CD4-positive, alpha-beta T cell (primary cell): ENCODE results near the gene CYTH4. TPM values are rescaled to one million over a fixed set of nuclear protein-coding genes. Genes with fewer than 3 reads are reported as not detected.
"Not testable (repeated sequence)": the region's sequence is repeated elsewhere in the genome, so short reads cannot be mapped to it uniquely, and the experiment has no call there.

ENCODE experiments used
- ATAC-seq: fragments of 200-7000 bp; cut with Tn5 transposase; one replicate; pipeline ENCODE4 v1.10.0; 2022; ENCODE audit warnings: mild to moderate bottlenecking; ENCODE audit not compliant: poor library complexity
- CTCF ChIA-PET: fragments of 350-600 bp; sonication (Branson Sonifier 250); formaldehyde crosslinking; loops from one replicate; lab custom pipeline; 2021; ENCODE audit warnings: antibody characterized with exemption, inconsistent platforms; lab: Charles Lee
- POLR2A ChIA-PET: fragments of 350-600 bp; sonication (Branson Sonifier 250); formaldehyde crosslinking; loops from one replicate; lab custom pipeline; 2021; ENCODE audit warnings: antibody characterized with exemption, inconsistent platforms; lab: Charles Lee
- DNase-seq, 14 experiments: peaks; one replicate each; pipeline ENCODE4 v3.0.0-alpha.2; 2013 to 2020; ENCODE audit warnings: mixed read lengths in 2 of 14
- H3K27ac ChIP-seq, 2 donors: one replicate each; pipeline versions ENCODE4 v1.5.1 to v1.7.0; 2013; ENCODE audit warnings: low read length in 2 of 2, low read depth in 1 of 2, mild to moderate bottlenecking in 1 of 2
- H3K27me3 ChIP-seq, 2 experiments: 1 replicate in 1 of 2; 2 replicates in 1 of 2; pipeline versions ENCODE4 v1.6.1 to v1.7.0; 2013; ENCODE audit warnings: low read length in 2 of 2, control low read depth in 1 of 2, mild to moderate bottlenecking in 1 of 2, moderate library complexity in 1 of 2; ENCODE audit not compliant: insufficient read depth in 2 of 2, control insufficient read depth in 1 of 2
- H3K36me3 ChIP-seq: one replicate; pipeline ENCODE4 v1.6.1; 2013; ENCODE audit warnings: low read length, control low read depth; ENCODE audit not compliant: insufficient read depth
- H3K4me1 ChIP-seq: one replicate; pipeline ENCODE4 v1.6.1; 2013; ENCODE audit warnings: low read length, control low read depth; ENCODE audit not compliant: insufficient read depth
- H3K4me3 ChIP-seq: one replicate; pipeline ENCODE4 v1.5.1; 2013; ENCODE audit warnings: mild to moderate bottlenecking, low read length, moderate library complexity
- H3K9me3 ChIP-seq, 2 experiments: 1 replicate in 1 of 2; 2 replicates in 1 of 2; pipeline versions ENCODE4 v1.6.1 to v1.7.0; 2013; ENCODE audit warnings: low read length in 2 of 2, mild to moderate bottlenecking in 2 of 2, control low read depth in 1 of 2, moderate library complexity in 1 of 2; ENCODE audit not compliant: control insufficient read depth in 1 of 2, insufficient read depth in 1 of 2
- H3K27ac Mint-ChIP-seq: one replicate; pipeline ENCODE4 v1.8.0; 2020; ENCODE audit warnings: mixed read lengths
- H3K27me3 Mint-ChIP-seq: one replicate; pipeline ENCODE4 v1.8.0; 2021; ENCODE audit warnings: mixed read lengths
- H3K36me3 Mint-ChIP-seq: one replicate; pipeline ENCODE4 v1.8.0; 2021; ENCODE audit warnings: low read depth, mixed read lengths
- H3K4me1 Mint-ChIP-seq: one replicate; pipeline ENCODE4 v1.8.0; 2021; ENCODE audit warnings: low read depth, mixed read lengths
- H3K4me3 Mint-ChIP-seq: one replicate; pipeline ENCODE4 v1.8.0; 2020; ENCODE audit warnings: mild to moderate bottlenecking, mixed read lengths
- H3K9me3 Mint-ChIP-seq: one replicate; pipeline ENCODE4 v1.8.0; 2020; ENCODE audit warnings: mixed read lengths
- CTCF ChIP-seq: fragments of 200-600 bp; IDR thresholded peaks from one replicate; pipeline ENCODE4 v1.8.0; 2022; ENCODE audit warnings: antibody characterized with exemption, mild to moderate bottlenecking
- intact Hi-C, 2 experiments: fragments of 100-400 bp; cut with DNase I in 1 of 2; cut with micrococcal nuclease in 1 of 2; formaldehyde crosslinking; loops; one replicate each; pipeline versions ENCODE4 v1.15.1 to v1.9.0; 2023 to 2025; cut with DNase I, micrococcal nuclease
- total RNA-seq, 174 experiments: library from RNA in 2 of 174; stranded (reverse) in 2 of 174; gene quantifications; one replicate each; pipeline ENCODE4 v1.2.3 and lab custom pipeline; 2021 to 2026

The CYTH4 gene
- total RNA-seq, 2 experiments from 2014 or later: 134 to 138 TPM

- intact Hi-C loops: no loop called here
Measured at GRCh38 chr22:37248251-37248650, 34.1 kb upstream of the CYTH4 start.

GRCh38 chr22:37249986-37250385 is 32.3 kb upstream of the CYTH4 start:
- no peaks in the 10 kb centered on the region for H3K27me3 ChIP-seq
- TF ChIP-seq CTCF: no peak
- H3K4me1 ChIP-seq: peaks cover 9% of the 10 kb centered on the region
- no peaks in the 10 kb centered on the region for H3K9me3 ChIP-seq
- H3K27me3 Mint-ChIP-seq: no peaks in the 10 kb centered on the region
- ATAC-seq (no peak), DNase-seq (peak in 2 of 14 experiments; percentile 4 to 32)
- H3K4me3 Mint-ChIP-seq: no peak overlapping the region
- CTCF ChIA-PET: interaction anchor here (1.4 kb wide), 1 partner anchor 9 kb away, joined by 3 read pairs; no protein-coding TSS in a partner anchor
- no peaks in the 10 kb centered on the region for H3K9me3 Mint-ChIP-seq
- H3K4me3 ChIP-seq: no peak overlapping the region
- H3K36me3 ChIP-seq: no peaks in the 10 kb centered on the region
- intact Hi-C loops: no loop called here
- H3K36me3 Mint-ChIP-seq: no peaks in the 10 kb centered on the region
- no peak overlapping the region for H3K27ac ChIP-seq
- H3K27ac Mint-ChIP-seq: no peak overlapping the region
- POLR2A ChIA-PET: interaction anchor here (1.1 kb wide), 1 partner anchor 10 kb away, joined by 4 read pairs; no protein-coding TSS in a partner anchor
- peaks cover 9% of the 10 kb centered on the region for H3K4me1 Mint-ChIP-seq

More at GRCh38 chr22:37248251-37248650, 34.1 kb upstream of the CYTH4 start:
- CTCF ChIA-PET: no interaction called here
- H3K4me1 ChIP-seq: peaks cover 22% of the 10 kb centered on the region
- no peak overlapping the region for H3K4me3 ChIP-seq
- Mint-ChIP-seq H3K27me3 (no peaks in the 10 kb centered on the region), H3K4me3 (no peak overlapping the region), H3K9me3 (no peaks in the 10 kb centered on the region), H3K27ac (peak overlapping the region; percentile 42), H3K36me3 (peaks cover 12% of the 10 kb centered on the region), H3K4me1 (peaks cover 23% of the 10 kb centered on the region)
- no peak for TF ChIP-seq CTCF
- H3K9me3 ChIP-seq: no peaks in the 10 kb centered on the region
- ATAC-seq (no peak), DNase-seq (peak in 1 of 14 experiments; percentile 11)
- H3K36me3 ChIP-seq: no peaks in the 10 kb centered on the region
- POLR2A ChIA-PET: interaction anchor here (1.3 kb wide), 1 partner anchor 30 kb away, joined by 3 read pairs; no protein-coding TSS in a partner anchor
- H3K27ac ChIP-seq: no peak overlapping the region
- no peaks in the 10 kb centered on the region for H3K27me3 ChIP-seq

- ATAC-seq, H3K27me3 ChIP-seq, H3K9me3 ChIP-seq, H3K27ac ChIP-seq, H3K36me3 ChIP-seq, H3K27ac Mint-ChIP-seq, H3K4me1 ChIP-seq, DNase-seq, H3K9me3 Mint-ChIP-seq, intact Hi-C loops, H3K4me3 ChIP-seq, H3K4me3 Mint-ChIP-seq, H3K4me1 Mint-ChIP-seq, H3K27me3 Mint-ChIP-seq, H3K36me3 Mint-ChIP-seq, POLR2A ChIA-PET: not testable (repeated sequence)
- CTCF ChIA-PET: interaction anchor here (0.7 kb wide), 1 partner anchor 498 kb away, joined by 3 read pairs; no protein-coding TSS in a partner anchor
Measured at GRCh38 chr22:37251836-37252235, 30.5 kb upstream of the CYTH4 start.

DNA sequence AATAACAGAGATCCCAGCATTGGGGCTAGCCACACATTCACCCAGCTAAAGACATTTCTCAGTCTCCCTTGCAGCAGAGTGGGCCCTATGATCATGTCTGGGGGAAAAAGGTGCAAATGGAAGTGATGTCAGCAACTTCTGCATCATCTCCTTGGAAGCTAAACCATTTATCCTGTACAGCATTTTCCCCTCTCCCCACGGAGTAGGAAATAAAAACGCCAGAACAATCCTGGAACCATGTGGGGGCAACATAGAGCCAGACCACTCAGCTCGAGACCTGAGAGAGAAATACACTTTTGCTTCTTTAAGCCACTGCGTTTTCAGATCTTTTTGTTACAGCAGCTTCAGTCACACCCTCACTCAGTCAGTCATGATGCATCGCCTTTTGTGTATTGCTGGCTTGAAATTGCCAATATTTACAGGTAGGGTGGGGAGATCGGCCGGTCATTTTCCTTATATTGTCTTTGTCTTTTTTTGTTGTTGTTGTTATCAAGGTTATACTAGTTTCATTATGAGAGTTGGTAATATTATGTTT is 29.1 kb upstream of the CYTH4 start:
- no peaks in the 10 kb centered on the region for H3K36me3 Mint-ChIP-seq
- POLR2A ChIA-PET: no interaction called here
- Histone ChIP-seq H3K36me3 (no peaks in the 10 kb centered on the region), H3K9me3 (no peaks in the 10 kb centered on the region), H3K27me3 (no peaks in the 10 kb centered on the region), H3K27ac (no peak overlapping the region), H3K4me1 (peaks cover 2% of the 10 kb centered on the region), H3K4me3 (no peak overlapping the region)
- CTCF ChIA-PET: no interaction called here
- no peak overlapping the region for H3K27ac Mint-ChIP-seq
- H3K4me1 Mint-ChIP-seq: no peaks in the 10 kb centered on the region
- DNase-seq (no peak), ATAC-seq (no peak)
- TF ChIP-seq CTCF: no peak
- intact Hi-C loops: no loop called here
- H3K27me3 Mint-ChIP-seq: no peaks in the 10 kb centered on the region
- no peaks in the 10 kb centered on the region for H3K9me3 Mint-ChIP-seq
- no peak overlapping the region for H3K4me3 Mint-ChIP-seq
